GM19328 (cell line): ENCODE results near the gene TAC4.
"Not testable (repeated sequence)": the region's sequence is repeated elsewhere in the genome, so short reads cannot be mapped to it uniquely, and the experiment has no call there.

Experiments
- ATAC-seq: cut with Tn5 transposase; IDR thresholded peaks from one replicate; pipeline ENCODE4 v1.9.1; 2021; ENCODE audit warnings: mild to moderate bottlenecking, moderate library complexity; ENCODE audit not compliant: unreplicated experiment

TAC4 gene

GRCh38 chr17:49843774-49844350, 4.0 kb downstream of the TAC4 start:
- ATAC-seq = no peak

DNA sequence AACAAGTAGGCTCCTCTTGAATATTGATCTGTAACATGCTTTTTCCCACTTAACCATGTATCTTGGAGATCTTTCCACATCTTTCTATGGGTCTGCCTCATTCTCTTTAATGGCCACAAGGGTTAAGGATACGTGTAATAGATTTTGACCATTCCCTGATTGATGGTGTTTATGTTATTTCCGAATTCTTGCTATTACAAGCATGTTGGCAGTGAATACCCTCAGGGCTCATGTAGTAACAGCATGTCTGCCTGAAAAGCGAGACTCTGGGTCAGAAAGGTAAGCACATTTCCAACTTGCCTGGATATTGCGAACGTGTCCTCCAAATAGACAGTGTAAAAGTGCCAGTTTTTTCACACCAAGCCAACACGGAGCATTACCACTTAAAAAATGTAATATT, 5.0 kb downstream of the TAC4 start:
- ATAC-seq = no peak

- no peak for ATAC-seq
Measured at GRCh38 chr17:49842371-49842770, 5.5 kb downstream of the TAC4 start.

DNA sequence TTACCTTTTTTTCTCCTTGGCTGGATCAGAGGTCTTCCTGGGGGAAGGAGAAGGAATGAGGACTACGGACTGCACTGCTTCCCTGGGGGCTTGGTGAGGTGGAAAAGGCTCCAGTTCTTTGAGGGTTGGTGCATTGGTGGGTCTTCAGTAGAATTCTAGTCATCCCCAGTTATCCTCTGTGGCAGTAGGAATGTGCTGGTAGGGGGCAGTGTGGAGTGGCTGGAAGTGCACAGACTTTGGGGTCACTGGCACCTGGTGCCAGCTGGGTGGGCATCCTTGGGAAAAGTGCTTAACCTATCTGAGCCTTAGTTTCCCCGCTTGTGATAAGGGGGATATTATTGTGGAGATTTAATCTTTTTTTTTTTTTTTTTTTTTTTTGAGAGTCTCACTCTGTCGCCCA, 6.3 kb downstream of the TAC4 start:
- no peak for ATAC-seq

DNA sequence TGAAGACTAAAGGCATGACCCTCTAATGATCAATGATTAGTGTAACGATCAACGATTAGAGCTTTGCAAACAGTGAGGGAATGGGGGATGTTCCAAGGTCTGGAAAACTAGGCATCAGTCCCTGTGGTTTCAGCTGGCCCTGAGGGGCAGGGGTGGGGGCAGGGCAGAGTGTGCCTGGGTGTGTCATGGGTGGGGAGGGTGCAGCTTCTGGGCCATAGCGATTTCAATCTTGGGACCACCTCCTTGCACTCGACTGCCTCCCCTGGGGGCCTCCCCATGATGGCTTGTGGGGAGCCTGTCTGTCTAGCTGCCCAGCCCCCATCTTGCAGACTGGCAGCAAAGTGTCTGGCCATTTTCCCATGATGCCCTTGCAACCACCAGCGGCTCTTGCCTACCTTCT, 8.4 kb downstream of the TAC4 start:
- no peak for ATAC-seq

- no peak for ATAC-seq
Measured at GRCh38 chr17:49836111-49837030, 11.5 kb downstream of the TAC4 start.

DNA sequence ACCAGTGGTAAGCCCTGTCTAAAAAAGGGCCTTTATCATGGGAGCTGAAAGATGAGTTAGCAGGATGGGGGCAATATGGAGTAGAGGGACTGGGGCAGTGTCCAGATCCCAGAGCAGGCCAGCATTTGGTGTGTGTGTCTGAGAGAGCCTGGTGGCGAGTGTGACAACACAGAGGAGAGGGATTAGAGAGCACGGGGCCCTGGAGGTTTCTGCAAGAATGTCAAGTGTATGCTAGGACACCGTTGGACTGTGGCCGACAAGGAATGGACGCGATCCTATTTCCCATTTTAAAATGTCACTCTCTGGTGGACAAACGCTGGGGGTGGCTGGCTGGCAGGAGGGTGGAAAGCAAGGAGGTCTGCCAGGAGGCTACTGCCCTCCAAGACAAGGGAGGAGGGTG, 12.4 kb downstream of the TAC4 start:
- ATAC-seq = no peak

DNA sequence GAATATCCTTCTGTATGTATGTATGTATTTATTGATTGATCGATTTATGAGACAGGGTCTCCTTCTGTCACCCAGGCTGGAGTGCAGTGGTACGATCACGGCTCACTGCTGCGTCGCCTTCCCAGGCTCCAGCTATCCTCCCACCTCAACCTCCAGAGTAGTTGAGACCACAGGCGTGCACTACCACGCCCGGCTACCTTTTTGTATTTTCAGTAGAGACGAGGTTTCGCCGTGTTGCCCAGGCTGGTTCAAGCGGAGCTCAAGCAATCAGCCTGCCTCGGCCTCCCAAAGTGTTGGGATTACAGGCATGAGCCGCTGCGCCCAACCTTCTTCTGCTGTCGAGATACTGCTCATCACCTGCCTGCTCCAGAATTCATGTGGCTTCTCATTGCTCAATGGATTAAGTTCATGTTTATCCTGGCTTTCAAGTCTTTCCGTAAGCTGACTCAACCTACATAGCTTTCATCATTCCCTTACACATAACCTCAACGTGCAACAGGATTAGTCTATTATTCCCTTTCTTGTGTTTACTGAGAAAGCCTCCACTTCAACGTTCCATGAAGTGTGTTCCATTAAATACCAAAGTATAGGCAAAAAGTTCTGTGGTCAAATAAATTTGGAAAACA, 13.6 kb downstream of the TAC4 start:
- no peak for ATAC-seq

GRCh38 chr17:49832840-49833599, 14.8 kb downstream of the TAC4 start:
- ATAC-seq = no peak

- no peak for ATAC-seq
Measured at GRCh38 chr17:49830605-49831004, 17.3 kb downstream of the TAC4 start.

GRCh38 chr17:49829026-49829425, 18.8 kb downstream of the TAC4 start:
- no peak for ATAC-seq

DNA sequence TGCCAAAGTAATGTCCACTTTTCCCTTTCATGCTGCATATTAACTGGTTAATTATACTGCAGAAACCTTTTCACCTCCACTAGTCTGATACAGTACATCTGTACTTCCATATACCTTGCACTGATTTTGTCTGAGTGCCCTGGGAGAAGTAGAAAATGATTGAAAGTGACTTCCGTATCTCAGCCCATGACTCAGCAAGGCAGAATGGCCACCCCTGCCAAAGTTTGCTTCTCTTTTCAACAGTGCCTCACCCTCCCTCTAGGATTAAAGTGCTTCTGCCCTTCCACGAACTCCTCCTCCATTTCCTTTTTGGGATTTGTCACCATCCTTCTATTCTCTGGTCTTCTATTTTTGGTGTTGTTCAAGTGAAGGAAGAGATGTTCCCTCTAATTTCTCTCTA, 19.5 kb downstream of the TAC4 start:
- ATAC-seq = not testable (repeated sequence)

GRCh38 chr17:49825645-49826044, 22.2 kb downstream of the TAC4 start:
- no peak for ATAC-seq

DNA sequence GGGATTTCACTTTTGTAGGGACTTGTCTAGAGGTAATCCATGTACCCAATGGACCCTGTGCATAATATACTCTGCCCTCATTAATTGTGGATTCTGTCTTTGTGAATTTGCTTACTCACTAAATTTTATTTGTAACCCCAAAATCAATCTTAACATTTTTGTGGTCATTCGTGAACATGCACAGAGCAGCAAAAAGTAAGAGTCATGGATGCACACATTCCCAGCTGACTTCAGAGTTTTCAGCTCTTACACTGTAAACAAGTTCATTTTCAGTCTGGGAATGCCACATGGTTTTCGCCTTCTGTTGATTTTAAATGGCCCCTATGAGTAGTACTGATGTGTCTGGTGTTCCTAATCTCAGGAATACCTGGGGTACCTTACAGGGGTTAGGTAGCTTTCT, 24.3 kb downstream of the TAC4 start:
- no peak for ATAC-seq

DNA sequence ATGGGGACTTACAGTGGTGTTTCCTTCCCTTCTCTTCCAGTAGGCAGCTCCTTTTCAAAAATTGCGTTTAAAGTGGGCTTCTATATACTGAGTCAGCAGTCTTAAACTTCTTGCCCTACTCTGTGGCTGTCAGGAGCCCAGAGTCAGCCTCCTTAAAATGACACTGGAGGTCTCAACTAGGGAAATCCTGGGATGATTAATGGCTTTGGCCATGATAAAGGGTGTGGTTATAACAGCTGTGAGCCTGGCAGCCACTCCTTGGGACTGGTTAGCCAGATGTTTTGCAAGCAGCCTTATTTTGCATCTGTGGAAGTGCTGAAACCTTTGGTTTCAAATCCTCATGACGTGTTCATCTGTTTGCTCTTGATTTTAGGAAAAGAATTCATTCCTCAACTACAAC, 25.0 kb downstream of the TAC4 start:
- no peak for ATAC-seq

DNA sequence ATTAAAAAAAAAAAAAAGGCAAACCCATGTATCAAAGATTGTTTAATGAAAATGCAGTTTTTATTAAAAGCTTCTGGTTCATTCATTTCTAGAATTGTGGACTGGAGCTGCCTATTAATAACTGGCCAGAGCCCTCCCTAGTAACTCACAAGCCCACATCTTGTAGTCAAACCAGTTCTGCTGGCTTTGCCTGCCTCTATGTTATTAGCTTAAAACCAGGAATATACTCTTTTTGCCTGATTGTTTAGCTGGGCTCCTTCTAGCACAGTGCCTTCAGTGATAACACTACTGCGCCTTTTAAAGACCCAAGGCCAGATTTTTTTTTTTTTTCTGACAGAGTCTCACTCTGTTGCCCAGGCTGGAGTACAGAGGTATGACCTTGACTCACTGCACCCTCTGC, 26.0 kb downstream of the TAC4 start:
- ATAC-seq = no peak

DNA sequence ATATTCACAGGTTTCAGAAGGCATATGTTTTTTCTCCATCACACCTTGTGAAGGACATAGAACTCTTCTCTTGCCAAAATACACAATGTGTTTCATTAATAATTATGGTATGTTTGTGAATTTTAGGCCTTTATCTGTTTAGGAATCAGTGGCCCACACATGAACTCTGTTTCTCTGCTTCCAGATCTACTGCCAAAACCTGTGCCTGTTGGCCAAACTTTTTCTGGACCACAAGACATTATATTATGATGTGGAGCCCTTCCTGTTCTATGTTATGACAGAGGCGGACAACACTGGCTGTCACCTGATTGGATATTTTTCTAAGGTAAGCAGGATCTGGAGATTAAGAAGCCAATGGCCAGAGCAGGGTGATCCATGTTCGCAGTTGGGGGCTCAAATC, 26.4 kb downstream of the TAC4 start:
- ATAC-seq = no peak

- no peak for ATAC-seq
Measured at GRCh38 chr17:49820773-49821172, 27.1 kb downstream of the TAC4 start.

- ATAC-seq = no peak
Measured at GRCh38 chr17:49819651-49820050, 28.2 kb downstream of the TAC4 start.

GRCh38 chr17:49819138-49819537, 28.7 kb downstream of the TAC4 start:
- ATAC-seq = no peak

- no peak for ATAC-seq
Measured at GRCh38 chr17:49817993-49818392, 29.9 kb downstream of the TAC4 start.
